ENCODE data around the gene FCMR.

Gene FCMR

DNA sequence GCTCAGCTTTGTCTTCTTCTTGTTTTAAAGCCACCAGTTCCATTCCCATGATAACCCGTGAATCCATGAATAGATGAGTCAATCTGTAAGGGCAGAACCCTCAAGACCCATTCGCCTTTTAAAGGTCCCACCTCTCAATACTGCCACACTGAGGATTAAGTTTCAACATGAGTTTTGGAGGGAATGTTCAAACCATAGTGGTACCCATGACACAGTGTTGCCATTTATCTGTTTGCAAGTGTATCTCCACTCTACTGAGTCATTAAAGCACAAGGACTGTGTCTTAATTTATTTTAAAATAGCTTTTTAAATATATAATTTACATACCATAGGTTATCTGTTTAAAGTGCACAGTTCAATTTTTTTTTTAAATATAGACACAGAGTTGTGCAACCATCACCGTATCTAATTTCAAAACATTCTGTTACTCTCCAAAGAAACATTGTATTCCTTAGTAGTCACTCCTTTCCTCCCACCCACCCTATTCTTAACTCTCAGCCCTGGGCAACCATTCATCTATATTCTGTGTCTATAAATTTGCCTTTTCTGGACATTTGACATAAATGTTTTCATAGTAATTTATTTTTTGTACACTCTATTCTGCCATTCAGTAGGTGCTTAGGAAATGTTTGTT, 29.3 kb downstream of the FCMR start:
- DNase-seq (ENCODE audit: low read depth, low spot score): peak; percentile 32
- in situ Hi-C loops (cut with HindIII; ENCODE audit: low sequenced_read_pairs): no loop called here
- TF ChIP-seq, protein P1, sequence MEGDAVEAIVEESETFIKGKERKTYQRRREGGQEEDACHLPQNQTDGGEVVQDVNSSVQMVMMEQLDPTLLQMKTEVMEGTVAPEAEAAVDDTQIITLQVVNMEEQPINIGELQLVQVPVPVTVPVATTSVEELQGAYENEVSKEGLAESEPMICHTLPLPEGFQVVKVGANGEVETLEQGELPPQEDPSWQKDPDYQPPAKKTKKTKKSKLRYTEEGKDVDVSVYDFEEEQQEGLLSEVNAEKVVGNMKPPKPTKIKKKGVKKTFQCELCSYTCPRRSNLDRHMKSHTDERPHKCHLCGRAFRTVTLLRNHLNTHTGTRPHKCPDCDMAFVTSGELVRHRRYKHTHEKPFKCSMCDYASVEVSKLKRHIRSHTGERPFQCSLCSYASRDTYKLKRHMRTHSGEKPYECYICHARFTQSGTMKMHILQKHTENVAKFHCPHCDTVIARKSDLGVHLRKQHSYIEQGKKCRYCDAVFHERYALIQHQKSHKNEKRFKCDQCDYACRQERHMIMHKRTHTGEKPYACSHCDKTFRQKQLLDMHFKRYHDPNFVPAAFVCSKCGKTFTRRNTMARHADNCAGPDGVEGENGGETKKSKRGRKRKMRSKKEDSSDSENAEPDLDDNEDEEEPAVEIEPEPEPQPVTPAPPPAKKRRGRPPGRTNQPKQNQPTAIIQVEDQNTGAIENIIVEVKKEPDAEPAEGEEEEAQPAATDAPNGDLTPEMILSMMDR (IDR thresholded peaks at IDR 0.05; ENCODE audit: low read depth, low read length): no peak
- H3K4me3 ChIP-seq (ENCODE audit: low read depth, low read length): no peak overlapping the region

DNA sequence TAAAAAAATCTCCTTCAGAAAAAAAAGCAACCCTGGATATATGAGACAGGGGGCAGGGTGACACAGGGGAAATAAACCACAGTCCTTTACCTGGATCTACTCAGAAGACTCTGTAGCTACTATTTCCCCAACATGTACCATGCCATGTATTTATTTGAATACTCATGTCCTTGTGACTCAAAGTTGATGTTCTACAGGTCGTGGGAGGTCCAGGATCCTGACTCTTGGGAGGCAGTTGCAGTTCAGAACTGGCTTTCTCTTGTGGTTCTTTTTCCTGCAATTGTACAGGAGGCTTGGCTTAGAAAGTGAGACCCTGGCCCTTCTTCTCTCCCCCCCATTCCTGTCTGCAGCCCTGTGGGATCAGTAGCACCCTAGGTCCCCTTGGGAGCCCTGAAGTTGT, 30.3 kb downstream of the FCMR start:
- TF ChIP-seq, protein P1 (IDR thresholded peaks at IDR 0.05; ENCODE audit: low read depth, low read length): no peak
- H3K4me3 ChIP-seq (ENCODE audit: low read depth, low read length): no peak overlapping the region
- DNase-seq (ENCODE audit: low read depth, low spot score): no peak
- in situ Hi-C loops (cut with HindIII; ENCODE audit: low sequenced_read_pairs): no loop called here

DNA sequence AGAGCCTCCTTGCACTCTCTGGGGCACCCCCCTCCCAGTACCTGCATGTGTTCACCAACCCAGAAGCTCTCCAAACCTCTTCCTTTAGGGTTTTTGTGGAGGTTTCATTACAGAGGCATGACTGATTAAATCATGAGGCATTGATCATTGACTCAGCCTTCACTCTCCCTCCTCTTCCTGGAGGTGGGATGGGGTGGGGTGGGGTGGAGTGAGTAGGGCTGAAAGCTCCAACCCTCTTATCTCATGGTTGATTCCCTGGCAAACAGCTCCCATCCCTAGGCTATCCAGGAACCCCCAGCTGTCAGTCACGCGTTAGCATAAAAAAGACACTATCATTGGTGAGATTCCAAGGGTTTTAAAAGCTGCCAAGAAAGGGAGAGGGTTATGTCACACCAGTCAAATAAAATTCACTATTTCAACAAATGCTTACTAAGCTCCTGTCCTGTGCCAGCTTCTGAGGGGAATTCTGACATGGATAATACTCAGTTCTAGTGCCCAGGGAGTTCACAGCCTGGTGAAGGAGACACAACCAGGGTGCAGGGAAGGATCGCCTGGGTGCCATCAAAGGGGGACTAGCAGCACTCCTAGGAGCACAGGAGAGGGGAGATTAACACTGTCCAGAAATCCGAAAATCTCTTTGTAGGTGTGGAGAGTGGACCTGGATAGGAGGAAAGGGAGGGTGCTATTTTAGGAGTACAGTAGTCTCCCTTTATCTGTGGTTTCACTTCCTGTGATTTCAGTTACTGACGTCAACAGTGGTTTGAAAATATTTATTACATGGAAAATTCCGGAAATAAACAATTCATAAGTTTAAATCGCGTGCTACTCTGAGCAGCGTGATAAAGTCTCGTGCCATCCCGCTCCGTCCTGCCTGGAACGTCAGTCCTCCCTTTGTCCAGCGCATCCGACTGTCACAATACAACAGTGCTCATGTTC, 31.3 kb downstream of the FCMR start:
- peak; percentile 35 for DNase-seq (ENCODE audit: low read depth, low spot score)
- TF ChIP-seq, protein P1 (IDR thresholded peaks at IDR 0.05; ENCODE audit: low read depth, low read length): no peak
- no peak overlapping the region for H3K4me3 ChIP-seq (ENCODE audit: low read depth, low read length)
- in situ Hi-C loops (cut with HindIII; ENCODE audit: low sequenced_read_pairs): no loop called here

DNA sequence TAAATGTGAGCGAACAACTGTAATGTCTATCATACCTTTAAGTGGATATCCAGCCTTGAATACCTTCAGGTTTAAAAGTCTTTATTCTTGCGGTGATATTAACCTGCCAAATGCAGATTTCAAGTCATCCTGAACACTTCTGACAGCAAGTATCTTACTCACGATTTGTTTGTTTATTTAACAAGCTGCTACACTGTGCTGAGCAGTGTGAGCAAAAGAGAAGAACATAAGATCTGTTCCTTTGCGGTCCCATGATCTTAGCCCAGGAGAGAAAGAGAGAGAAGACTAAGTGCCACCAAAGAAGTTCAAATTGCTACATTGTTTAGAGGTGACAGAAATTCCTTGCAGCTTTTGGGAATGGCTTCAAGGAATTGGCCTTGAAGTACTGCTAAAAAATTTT, 34.0 kb downstream of the FCMR start:
- DNase-seq (ENCODE audit: low read depth, low spot score): no peak
- TF ChIP-seq, protein P1 (IDR thresholded peaks at IDR 0.05; ENCODE audit: low read depth, low read length): no peak
- H3K4me3 ChIP-seq (ENCODE audit: low read depth, low read length): no peak overlapping the region
- in situ Hi-C loops (cut with HindIII; ENCODE audit: low sequenced_read_pairs): no loop called here

DNA sequence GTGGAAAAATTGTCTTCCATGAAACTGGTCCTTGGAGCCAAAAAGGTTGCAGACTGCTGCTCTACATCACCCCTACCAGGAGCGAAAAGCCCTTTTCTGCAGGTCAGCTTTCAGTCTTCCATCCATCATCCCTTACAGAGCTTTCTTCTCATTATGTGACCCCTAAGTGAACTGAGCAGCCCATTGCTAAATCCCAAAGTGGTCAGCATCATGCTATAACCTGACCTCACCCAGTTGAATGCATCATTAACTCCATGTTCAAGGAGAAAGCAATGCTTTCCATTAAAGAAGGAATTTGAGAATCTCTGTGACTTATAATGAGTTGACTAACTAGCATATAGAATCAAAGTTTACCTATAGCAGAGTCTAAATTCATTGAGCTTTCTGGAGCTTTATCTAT, 34.9 kb downstream of the FCMR start:
- TF ChIP-seq, protein P1 (IDR thresholded peaks at IDR 0.05; ENCODE audit: low read depth, low read length): no peak
- in situ Hi-C loops (cut with HindIII; ENCODE audit: low sequenced_read_pairs): no loop called here
- no peak for DNase-seq (ENCODE audit: low read depth, low spot score)
- H3K4me3 ChIP-seq (ENCODE audit: low read depth, low read length): no peak overlapping the region

DNA sequence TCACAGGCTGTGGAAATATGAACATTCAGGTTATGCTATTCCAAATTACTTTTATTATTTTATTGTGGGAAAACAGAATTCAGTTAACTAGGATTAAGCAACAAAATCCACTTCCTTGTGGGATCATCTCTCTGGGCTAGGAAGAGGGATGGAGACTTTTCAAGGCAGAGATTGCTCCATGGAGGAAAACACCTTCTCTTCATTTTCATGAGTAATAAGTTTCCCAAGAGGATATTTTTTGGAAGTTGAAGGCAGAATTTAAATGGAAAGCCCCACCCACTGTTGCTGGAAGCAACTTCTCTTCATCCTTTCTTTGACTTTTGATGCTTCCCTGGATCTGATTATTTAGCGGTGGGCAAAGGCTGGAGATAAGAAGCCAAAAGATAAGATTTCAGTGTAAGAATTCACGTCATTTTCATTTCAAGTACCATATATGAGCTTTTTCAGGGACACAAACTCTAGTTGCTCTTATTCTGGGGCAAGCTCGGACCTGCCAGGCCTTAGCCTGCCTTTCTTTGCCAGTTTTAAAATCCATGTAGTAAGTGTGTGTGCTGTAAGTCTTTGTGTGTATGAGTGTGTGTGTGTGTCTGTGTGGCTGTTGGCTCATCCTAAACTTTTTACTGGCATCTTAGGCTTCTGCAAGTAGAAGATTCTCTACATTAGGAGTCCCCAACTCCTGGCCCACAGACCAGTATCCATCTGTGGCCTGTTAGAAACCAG, 36.2 kb downstream of the FCMR start:
- in situ Hi-C loops (cut with HindIII; ENCODE audit: low sequenced_read_pairs): no loop called here
- DNase-seq (ENCODE audit: low read depth, low spot score): no peak
- no peak overlapping the region for H3K4me3 ChIP-seq (ENCODE audit: low read depth, low read length)
- TF ChIP-seq, protein P1 (IDR thresholded peaks at IDR 0.05; ENCODE audit: low read depth, low read length): no peak

Data from astrocyte of the spinal cord (primary cell).